Suprapubic skin (tissue), 3 donors: ENCODE data around the gene C1orf216.

Experiments
- CTCF ChIP-seq, 2 donors: fragments of 200-600 bp in 1 of 2; fragments of 450-650 bp in 1 of 2; sonication (generic) in 1 of 2; IDR thresholded peaks; one replicate each; pipeline ENCODE4 v1.5.1; 2016 to 2019; ENCODE audit warnings: antibody characterized with exemption in 2 of 2, mild to moderate bottlenecking in 1 of 2, moderate library complexity in 1 of 2
- POLR2A ChIP-seq, 2 donors: fragments of 450-650 bp; IDR thresholded peaks; one replicate each; pipeline ENCODE4 v1.6.1; 2017; ENCODE audit warnings: antibody characterized with exemption in 2 of 2, mild to moderate bottlenecking in 2 of 2, moderate library complexity in 2 of 2

GRCh38 chr1:35748326-35748725 lies 29.6 kb upstream of the C1orf216 start:
- TF ChIP-seq CTCF (IDR thresholded peaks at IDR 0.05), result no peak
- TF ChIP-seq POLR2A (IDR thresholded peaks at IDR 0.05), result no peak
